ENCODE data around the gene CRMP1. TPM values are rescaled to one million over a fixed set of nuclear protein-coding genes. Genes with fewer than 3 reads are reported as not detected.

Gene CRMP1
- total and polyA plus RNA-seq, 9 of the 15 experiments (the other 6 are each of a cell fraction or from before 2014, with no cell fraction given), result 0.03 to 0.04 TPM; not detected in 7

GRCh38 chr4:5783486-5783885 lies 109.4 kb downstream of the CRMP1 start:
- BruUV-seq (replicated peaks), result no TSS peak
- Histone ChIP-seq H3K27me3 (ENCODE audit: control insufficient read depth in 2 of 2, insufficient read depth in 2 of 2, low read length in 2 of 2) (peaks cover 0 to 7% of the 10 kb centered on the region in 2 experiments; a peak in 1 of 5 replicates), H3K9ac (ENCODE audit: insufficient read depth in 1 of 2, low read depth in 2 of 2, low read length in 2 of 2) (no peak overlapping the region), H3K79me2 (ENCODE audit: control insufficient read depth, insufficient read depth, low read length) (no peaks in the 10 kb centered on the region), H3K4me3 (no peak overlapping the region), H2AFZ (ENCODE audit: low read depth, low read length) (no peak overlapping the region), H3K4me2 (ENCODE audit: insufficient read depth, low read length) (no peak overlapping the region), H3K36me3 (ENCODE audit: control insufficient read depth, insufficient read depth, low read length) (no peaks in the 10 kb centered on the region), H3K9me1 (ENCODE audit: control insufficient read depth, insufficient read depth, low read length) (no peaks in the 10 kb centered on the region), H3K27ac (ENCODE audit: extremely low read depth, low read depth, low read length) (no peak overlapping the region), H4K20me1 (replicated peaks; ENCODE audit: control insufficient read depth, insufficient read depth, low read length) (no peaks in the 10 kb centered on the region), H3K9me3 (replicated peaks; ENCODE audit: control insufficient read depth, insufficient read depth, low read depth, low read length) (no peaks in the 10 kb centered on the region), H3K4me1 (replicated peaks in 1 of 2; ENCODE audit: control insufficient read depth in 2 of 2, insufficient read depth in 2 of 2, low read length in 2 of 2) (no peaks in the 10 kb centered on the region)
- POLR2A ChIA-PET, result interaction anchor here (0.8 kb wide), 1 partner anchor 13 kb away, joined by 3 read pairs; no protein-coding TSS in a partner anchor
- CTCF ChIA-PET (ENCODE audit: low intra/inter-chr PET ratio), result no interaction called here
- WGBS (ENCODE audit: insufficient coverage, low coverage, missing lambda C conversion rate), result 8% methylated on average over 14 of the region's 14 CpGs
- TF ChIP-seq ZNF253 (CRISPR knock-in tag; conservative IDR thresholded peaks at IDR 0.05), result no peak
- no peak for TF ChIP-seq ZNF76 (CRISPR knock-in tag; IDR thresholded peaks at IDR 0.05; ENCODE audit: borderline replicate concordance)
- TF ChIP-seq ZNF12 (CRISPR knock-in tag; IDR thresholded peaks at IDR 0.05), result no peak
- no peak for TF ChIP-seq BCLAF1 (IDR thresholded peaks at IDR 0.05; ENCODE audit: borderline replicate concordance in 1 of 2, control insufficient read depth in 1 of 2, low read depth in 2 of 2, low read length in 1 of 2)
- no peak for TF ChIP-seq ZNF780A (CRISPR knock-in tag; IDR thresholded peaks at IDR 0.05)
- no peak for TF ChIP-seq HDAC3 (IDR thresholded peaks at IDR 0.05; ENCODE audit: borderline replicate concordance, partially characterized antibody)
- no peak for TF ChIP-seq RFX5 (IDR thresholded peaks at IDR 0.05; ENCODE audit: low read depth, low read length)
- no peak for TF ChIP-seq ETV5 (CRISPR knock-in tag; IDR thresholded peaks at IDR 0.05; ENCODE audit: low read depth)
- TF ChIP-seq KLF6 (CRISPR knock-in tag; IDR thresholded peaks at IDR 0.05; ENCODE audit: borderline replicate concordance), result no peak
- TF ChIP-seq ARID3A (IDR thresholded peaks at IDR 0.05; ENCODE audit: borderline replicate concordance, low read depth, low read length), result no peak
- TF ChIP-seq PPARD (CRISPR knock-in tag; IDR thresholded peaks at IDR 0.05), result no peak
- TF ChIP-seq KLF1 (tag; IDR thresholded peaks at IDR 0.05), result no peak
- no peak for TF ChIP-seq MTF1 (CRISPR knock-in tag; IDR thresholded peaks at IDR 0.05; ENCODE audit: borderline replicate concordance)
- no peak for TF ChIP-seq MCM7 (IDR thresholded peaks at IDR 0.05)
- TF ChIP-seq ZEB2 (IDR thresholded peaks at IDR 0.05), result no peak
- TF ChIP-seq ZNF274 (IDR thresholded peaks at IDR 0.05; ENCODE audit: borderline replicate concordance, low read depth, low read length), result no peak
- TF ChIP-seq ELF2 (CRISPR knock-in tag; IDR thresholded peaks at IDR 0.05), result no peak
- in situ Hi-C loops (cut with MboI) (no loop called here), intact Hi-C loops (cut with micrococcal nuclease) (no loop called here)
- no peak for DNase-seq (ENCODE audit: extremely low read depth in 1 of 4, low spot score in 3 of 4)
- no peak for FAIRE-seq
- ATAC-seq, result no peak
